Mesodermal cell (in vitro differentiated cells): ENCODE data around the gene FRAS1.
"Not testable (repeated sequence)": the region's sequence is repeated elsewhere in the genome, so short reads cannot be mapped to it uniquely, and the experiment has no call there.

Source experiments
- H3K27ac ChIP-seq: 2 replicates; pipeline ENCODE4 v1.7.0; 2013; ENCODE audit warnings: mild to moderate bottlenecking, low read depth, low read length, moderate library complexity; ENCODE audit not compliant: severe bottlenecking
- H3K36me3 ChIP-seq: 2 replicates; pipeline ENCODE4 v1.7.1; 2013; ENCODE audit warnings: mild to moderate bottlenecking, low read length, moderate library complexity; ENCODE audit not compliant: control insufficient read depth, insufficient read depth
- H3K4me1 ChIP-seq: one replicate; pipeline ENCODE4 v1.7.1; 2013; ENCODE audit warnings: mild to moderate bottlenecking, low read length; ENCODE audit not compliant: insufficient read depth, control insufficient read depth, poor library complexity, severe bottlenecking
- H3K4me3 ChIP-seq: 2 replicates; pipeline ENCODE4 v1.7.0; 2013; ENCODE audit warnings: low read length, control low read depth, mild to moderate bottlenecking; ENCODE audit not compliant: insufficient read depth, poor library complexity, severe bottlenecking; ENCODE audit errors: extremely low read depth
- H3K9me3 ChIP-seq: 2 replicates; pipeline ENCODE4 v1.7.1; 2013; ENCODE audit warnings: mild to moderate bottlenecking, low read length, moderate library complexity; ENCODE audit not compliant: control insufficient read depth
- WGBS, 2 experiments: methylation state at CpG; one replicate each; pipeline ENCODE4 v1.1.5; 2013; ENCODE audit warnings: missing lambda C conversion rate in 2 of 2; ENCODE audit not compliant: insufficient coverage in 2 of 2; 5-methylcytosine and 5-hydroxymethylcytosine counted together

FRAS1 gene

GRCh38 chr4:78506260-78506659 is 449.1 kb downstream of the FRAS1 start:
- not testable (repeated sequence) for H3K4me3 ChIP-seq, H3K9me3 ChIP-seq, H3K4me1 ChIP-seq, H3K27ac ChIP-seq
- peaks cover 18% of the 10 kb centered on the region for H3K36me3 ChIP-seq
- 64 to 74% methylated on average over 8 to 9 of the region's 10 CpGs for WGBS, 2 experiments

- no peak overlapping the region for H3K27ac ChIP-seq
- no peaks in the 10 kb centered on the region for H3K9me3 ChIP-seq
- peaks cover 17% of the 10 kb centered on the region for H3K36me3 ChIP-seq
- no peaks in the 10 kb centered on the region for H3K4me1 ChIP-seq
- H3K4me3 ChIP-seq: no peak overlapping the region
- 100% methylated on average over 1 of the region's 2 CpGs; no CpG with 5 or more reads in 1 of the 2 experiments for WGBS, 2 experiments
Measured at GRCh38 chr4:78509043-78509442, 451.9 kb downstream of the FRAS1 start.

- Histone ChIP-seq H3K27ac (no peak overlapping the region), H3K4me3 (no peak overlapping the region), H3K9me3 (no peaks in the 10 kb centered on the region), H3K4me1 (no peaks in the 10 kb centered on the region), H3K36me3 (peaks cover 17% of the 10 kb centered on the region)
- no CpG with 5 or more reads among the region's 1 CpG for WGBS, 2 experiments
Measured at GRCh38 chr4:78510108-78510507, 453.0 kb downstream of the FRAS1 start.

GRCh38 chr4:78510681-78511080 is 453.6 kb downstream of the FRAS1 start:
- H3K4me3 ChIP-seq: no peak overlapping the region
- H3K4me1 ChIP-seq: no peaks in the 10 kb centered on the region
- no peaks in the 10 kb centered on the region for H3K9me3 ChIP-seq
- WGBS, 2 experiments: 50% methylated on average over 1 of the region's 1 CpG; no CpG with 5 or more reads in 1 of the 2 experiments
- peaks cover 20% of the 10 kb centered on the region for H3K36me3 ChIP-seq
- no peak overlapping the region for H3K27ac ChIP-seq

- Histone ChIP-seq H3K4me1 (no peaks in the 10 kb centered on the region), H3K36me3 (peaks cover 16% of the 10 kb centered on the region), H3K4me3 (no peak overlapping the region), H3K9me3 (no peaks in the 10 kb centered on the region), H3K27ac (no peak overlapping the region)
- 92 to 94% methylated on average over 2 of the region's 3 CpGs for WGBS, 2 experiments
Measured at GRCh38 chr4:78512357-78512920, 455.3 kb downstream of the FRAS1 start.

GRCh38 chr4:78513411-78513975 is 456.4 kb downstream of the FRAS1 start:
- Histone ChIP-seq H3K36me3 (peaks cover 10% of the 10 kb centered on the region), H3K4me1 (no peaks in the 10 kb centered on the region), H3K27ac (no peak overlapping the region), H3K9me3 (no peaks in the 10 kb centered on the region), H3K4me3 (no peak overlapping the region)
- WGBS, 2 experiments: 90 to 93% methylated on average over 2 of the region's 3 CpGs

- no peak overlapping the region for H3K27ac ChIP-seq
- H3K36me3 ChIP-seq: peaks cover 6% of the 10 kb centered on the region
- no peaks in the 10 kb centered on the region for H3K4me1 ChIP-seq
- WGBS, 2 experiments: 80% methylated on average over 1 of the region's 3 CpGs; no CpG with 5 or more reads in 1 of the 2 experiments
- H3K4me3 ChIP-seq: no peak overlapping the region
- H3K9me3 ChIP-seq: no peaks in the 10 kb centered on the region
Measured at GRCh38 chr4:78517050-78517652, 460.0 kb downstream of the FRAS1 start.

GRCh38 chr4:78518561-78518960 is 461.4 kb downstream of the FRAS1 start:
- 77 to 100% methylated on average over 2 of the region's 3 CpGs for WGBS, 2 experiments

GRCh38 chr4:78519962-78520361 is 462.8 kb downstream of the FRAS1 start:
- WGBS, 2 experiments: 100% methylated on average over 1 to 2 of the region's 3 CpGs
- no peaks in the 10 kb centered on the region for H3K4me1 ChIP-seq
- no peaks in the 10 kb centered on the region for H3K9me3 ChIP-seq
- H3K36me3 ChIP-seq: peaks cover 6% of the 10 kb centered on the region
- no peak overlapping the region for H3K4me3 ChIP-seq
- H3K27ac ChIP-seq: no peak overlapping the region

More at GRCh38 chr4:78518561-78518960, 461.4 kb downstream of the FRAS1 start:
- H3K9me3 ChIP-seq: no peaks in the 10 kb centered on the region
- no peaks in the 10 kb centered on the region for H3K4me1 ChIP-seq
- H3K27ac ChIP-seq: no peak overlapping the region
- no peak overlapping the region for H3K4me3 ChIP-seq
- peaks cover 6% of the 10 kb centered on the region for H3K36me3 ChIP-seq

GRCh38 chr4:78520808-78521226 is 463.7 kb downstream of the FRAS1 start:
- WGBS, 2 experiments: 89 to 95% methylated on average over 2 to 3 of the region's 3 CpGs
- no peaks in the 10 kb centered on the region for H3K4me1 ChIP-seq
- peaks cover 2% of the 10 kb centered on the region for H3K36me3 ChIP-seq
- H3K4me3 ChIP-seq: no peak overlapping the region
- H3K27ac ChIP-seq: no peak overlapping the region
- no peaks in the 10 kb centered on the region for H3K9me3 ChIP-seq

GRCh38 chr4:78524009-78524408 is 466.9 kb downstream of the FRAS1 start:
- Histone ChIP-seq H3K4me3 (no peak overlapping the region), H3K36me3 (no peaks in the 10 kb centered on the region), H3K9me3 (no peaks in the 10 kb centered on the region), H3K4me1 (no peaks in the 10 kb centered on the region), H3K27ac (no peak overlapping the region)
- 17 to 50% methylated on average over 1 of the region's 1 CpG for WGBS, 2 experiments
